Measurements from ENCODE around the gene FBXL13.

GRCh38 chr7:102985176-102985783, 89.3 kb downstream of the FBXL13 start:
- TF ChIP-seq CTCF (IDR thresholded peaks at IDR 0.05) (no peak), POLR2A (IDR thresholded peaks at IDR 0.05) (no peak)
